Motor neuron (in vitro differentiated cells): ENCODE results near the gene NUP93. TPM values are rescaled to one million over a fixed set of nuclear protein-coding genes. Genes with fewer than 3 reads are reported as not detected.

Source experiments
- ATAC-seq, 8 experiments: fragments of 200-7000 bp; cut with Tn5 transposase; replicated peaks in 6 of 8; 2 replicates each; pipeline ENCODE4 v1.8.0; 2021; ENCODE audit warnings: mild to moderate bottlenecking in 8 of 8, moderate library complexity in 8 of 8
- H3K27ac ChIP-seq, 2 donors: fragments of 250-450 bp; sonication (Bioruptor Pico); 2 replicates each; pipeline ENCODE4 v1.9.0; 2021; ENCODE audit warnings: antibody characterized with exemption in 2 of 2, mild to moderate bottlenecking in 2 of 2, moderate library complexity in 1 of 2
- H3K4me1 ChIP-seq, 2 donors: fragments of 250-450 bp; sonication (Bioruptor Pico); replicated peaks in 1 of 2; 2 replicates each; pipeline ENCODE4 v1.6.1; 2021; ENCODE audit warnings: antibody characterized with exemption in 2 of 2, mild to moderate bottlenecking in 2 of 2, moderate library complexity in 1 of 2
- H3K4me3 ChIP-seq, 5 donors: fragments of 250-450 bp; sonication (Bioruptor Pico); 2 replicates each; pipeline ENCODE4 v1.9.0; 2021; ENCODE audit warnings: antibody characterized with exemption in 5 of 5, mild to moderate bottlenecking in 5 of 5, moderate library complexity in 4 of 5
- WGBS, 10 experiments: fragments of 450-650 bp; shearing (Covaris generic); methylation state at CpG; one replicate each; pipeline ENCODE4 v1.0.0; 2022; 5-methylcytosine and 5-hydroxymethylcytosine counted together
- in situ Hi-C, 9 experiments: fragments of 400-800 bp; cut with MboI; loops; one replicate each; pipeline ENCODE4 v1.15.0; 2021; ENCODE audit warnings: low sequenced_read_pairs in 9 of 9, low pct_unique_long_range_greater_than_20kb in 2 of 9; ENCODE audit not compliant: unreplicated experiment in 9 of 9
- total RNA-seq, 8 experiments: library from RNA; unstranded; fragments of 300-600 nt; gene quantifications; 2 replicates each; pipeline versions ENCODE4 v1.2.3 to v1.2.4, GENCODE V29; 2022

The NUP93 gene
- total RNA-seq, 8 experiments from 2014 or later, result 48.6 to 123 (median 95.5) TPM

GRCh38 chr16:56691885-56692284 is 38.0 kb upstream of the NUP93 start:
- Histone ChIP-seq H3K4me1 (no peaks in the 10 kb centered on the region), H3K27ac (no peak overlapping the region), H3K4me3 (no peak overlapping the region)
- WGBS, 10 experiments, result 40 to 100% (median 67%) methylated on average over 1 to 2 of the region's 4 CpGs; no CpG with 5 or more reads in 7 of the 10 experiments
- ATAC-seq, result peak in 3 of 8 experiments; percentile 43 to 77 (median 72)
- in situ Hi-C loops, result loop anchor here in 3 of 9 experiments (10.0 to 25.0 kb wide), 2 partner anchors 117 to 980 kb away; no protein-coding TSS in a partner anchor

- 60% methylated on average over 1 of the region's 1 CpG; no CpG with 5 or more reads in 9 of the 10 experiments for WGBS, 10 experiments
- Histone ChIP-seq H3K4me1 (no peaks in the 10 kb centered on the region), H3K4me3 (no peak overlapping the region), H3K27ac (no peak overlapping the region)
- in situ Hi-C loops, result loop anchor here in 3 of 9 experiments (10.0 to 25.0 kb wide), 2 partner anchors 120 to 983 kb away; no protein-coding TSS in a partner anchor
- ATAC-seq, result no peak
These were observed 34.7 kb upstream of the NUP93 start for GRCh38 chr16:56695246-56695645.

- WGBS, 10 experiments, result 75 to 100% (median 87%) methylated on average over 1 to 4 of the region's 5 CpGs; no CpG with 5 or more reads in 2 of the 10 experiments
- Histone ChIP-seq H3K27ac (no peak overlapping the region), H3K4me1 (peaks cover 5 to 11% of the 10 kb centered on the region in 2 donors), H3K4me3 (no peak overlapping the region)
- no peak for ATAC-seq
- in situ Hi-C loops, result loop anchor here in 3 of 9 experiments (10.0 to 25.0 kb wide), 2 partner anchors 123 to 985 kb away; no protein-coding TSS in a partner anchor
These were observed 32.3 kb upstream of the NUP93 start for GRCh38 chr16:56697456-56698155.

- in situ Hi-C loops, result no loop called here
- Histone ChIP-seq H3K27ac (no peak overlapping the region), H3K4me3 (no peak overlapping the region), H3K4me1 (peaks cover 9 to 15% of the 10 kb centered on the region in 2 donors)
- ATAC-seq, result no peak
- 0 to 100% (median 45%) methylated on average over 1 of the region's 1 CpG; no CpG with 5 or more reads in 2 of the 10 experiments for WGBS, 10 experiments
These were observed 29.7 kb upstream of the NUP93 start for GRCh38 chr16:56700195-56700594.

- 57 to 100% (median 94%) methylated on average over 1 of the region's 1 CpG; no CpG with 5 or more reads in 2 of the 10 experiments for WGBS, 10 experiments
- ATAC-seq, result no peak
- Histone ChIP-seq H3K27ac (no peak overlapping the region), H3K4me1 (peaks cover 9 to 15% of the 10 kb centered on the region in 2 donors), H3K4me3 (no peak overlapping the region)
- in situ Hi-C loops, result no loop called here
These were observed 29.3 kb upstream of the NUP93 start for GRCh38 chr16:56700631-56701030.

- peak in 2 of 8 experiments; percentile 15 to 20 for ATAC-seq
- in situ Hi-C loops, result no loop called here
- Histone ChIP-seq H3K4me3 (no peak overlapping the region), H3K4me1 (peaks cover 9 to 15% of the 10 kb centered on the region in 2 donors), H3K27ac (no peak overlapping the region)
- WGBS, 10 experiments, result 0 to 94% (median 80%) methylated on average over 1 to 6 of the region's 7 CpGs; no CpG with 5 or more reads in 1 of the 10 experiments
These were observed 28.4 kb upstream of the NUP93 start for GRCh38 chr16:56701534-56701933.

- WGBS, 10 experiments, result 60 to 100% (median 75%) methylated on average over 2 to 4 of the region's 5 CpGs; no CpG with 5 or more reads in 3 of the 10 experiments
- no peak overlapping the region for H3K4me3 ChIP-seq
- in situ Hi-C loops, result no loop called here
- peaks cover 9 to 15% of the 10 kb centered on the region in 2 donors for H3K4me1 ChIP-seq
- no peak for ATAC-seq
- no peak overlapping the region for H3K27ac ChIP-seq
These were observed 27.1 kb upstream of the NUP93 start for GRCh38 chr16:56702836-56703235.

GRCh38 chr16:56708525-56709442 is 21.1 kb upstream of the NUP93 start:
- no peaks in the 10 kb centered on the region for H3K4me1 ChIP-seq
- in situ Hi-C loops, result no loop called here
- ATAC-seq, result no peak
- WGBS, 10 experiments, result 35 to 80% (median 67%) methylated on average over 1 to 11 of the region's 13 CpGs; no CpG with 5 or more reads in 2 of the 10 experiments
- no peak overlapping the region for H3K27ac ChIP-seq
- H3K4me3 ChIP-seq, result no peak overlapping the region

GRCh38 chr16:56709443-56710040 is 20.4 kb upstream of the NUP93 start:
- no peak for ATAC-seq
- no peak overlapping the region for H3K27ac ChIP-seq
- in situ Hi-C loops, result no loop called here
- 20 to 100% (median 67%) methylated on average over 1 to 4 of the region's 4 CpGs; no CpG with 5 or more reads in 1 of the 10 experiments for WGBS, 10 experiments
- H3K4me1 ChIP-seq, result no peaks in the 10 kb centered on the region
- H3K4me3 ChIP-seq, result no peak overlapping the region

- 60 to 80% (median 67%) methylated on average over 1 to 2 of the region's 3 CpGs; no CpG with 5 or more reads in 7 of the 10 experiments for WGBS, 10 experiments
- H3K4me1 ChIP-seq, result no peaks in the 10 kb centered on the region
- no peak overlapping the region for H3K4me3 ChIP-seq
- no peak overlapping the region for H3K27ac ChIP-seq
- in situ Hi-C loops, result no loop called here
- no peak for ATAC-seq
These were observed 19.7 kb upstream of the NUP93 start for GRCh38 chr16:56710181-56710737.

- 43 to 100% (median 84%) methylated on average over 1 to 2 of the region's 2 CpGs for WGBS, 10 experiments
These were observed 18.1 kb upstream of the NUP93 start for GRCh38 chr16:56711862-56712261.

GRCh38 chr16:56713794-56714193 is 16.1 kb upstream of the NUP93 start:
- ATAC-seq, result no peak
- in situ Hi-C loops, result no loop called here
- WGBS, 10 experiments, result 50 to 100% (median 89%) methylated on average over 1 to 2 of the region's 2 CpGs; no CpG with 5 or more reads in 1 of the 10 experiments

More at GRCh38 chr16:56711862-56712261, 18.1 kb upstream of the NUP93 start:
- H3K4me3 ChIP-seq, result no peak overlapping the region
- ATAC-seq, result no peak
- no peaks in the 10 kb centered on the region for H3K4me1 ChIP-seq
- in situ Hi-C loops, result no loop called here
- H3K27ac ChIP-seq, result no peak overlapping the region

More at GRCh38 chr16:56713794-56714193, 16.1 kb upstream of the NUP93 start:
- Histone ChIP-seq H3K27ac (no peak overlapping the region), H3K4me3 (no peak overlapping the region), H3K4me1 (no peaks in the 10 kb centered on the region)
